HCT116 (cell line): ENCODE results near the gene ETFA. TPM values are rescaled to one million over a fixed set of nuclear protein-coding genes. Genes with fewer than 3 reads are reported as not detected.

Source experiments
- ATAC-seq: fragments of 200-7000 bp; cut with Tn5 transposase; 2 replicates; pipeline ENCODE4 v1.9.1; 2020; ENCODE audit warnings: mild to moderate bottlenecking, moderate library complexity
- BruUV-seq: library from RNA; stranded (reverse); fragments of 400-500 nt; replicated peaks from 2 replicates; lab custom pipeline; 2021; lab: Mats Ljungman, UMichigan
- CTCF ChIA-PET: fragments of 300-600 bp; sonication (Branson Sonifier 250); formaldehyde crosslinking; loops from one replicate; lab custom pipeline; 2021; ENCODE audit warnings: antibody characterized with exemption; lab: Charles Lee
- POLR2A ChIA-PET: fragments of 300-600, 350-600 bp; sonication (Branson Sonifier 250); formaldehyde crosslinking; loops from one replicate; lab custom pipeline; 2021; ENCODE audit warnings: antibody characterized with exemption; lab: Charles Lee
- RAD21 ChIA-PET, 2 experiments: fragments of 300-600 bp; sonication (Branson Sonifier 250); formaldehyde crosslinking; loops; one replicate each; lab custom pipeline; 2023; ENCODE audit warnings: low total read pairs in 2 of 2; ENCODE audit not compliant: uncharacterized antibody in 2 of 2, unreplicated experiment in 2 of 2, low non-redundant PET in 1 of 2; lab: Charles Lee
- DNase-seq: peaks from one replicate; pipeline ENCODE4 v3.0.0-alpha.2; 2010; ENCODE audit warnings: low read depth, low spot score
- H2AFZ ChIP-seq: fragments of 200-600 bp; shearing (Covaris generic), sonication (generic); 2 replicates; pipeline ENCODE4 v1.6.1; 2017; ENCODE audit warnings: low read depth, mixed run types, mixed read lengths, antibody characterized with exemption, low read length; ENCODE audit not compliant: poor library complexity, severe bottlenecking
- H3K27ac ChIP-seq: 2 replicates; pipeline ENCODE4 v1.5.1; 2012; ENCODE audit warnings: low read depth, low read length
- H3K27me3 ChIP-seq: fragments of 200-600 bp; sonication (generic); 2 replicates; pipeline ENCODE4 v1.6.1; 2016; ENCODE audit warnings: mixed run types, low read length, mixed read lengths; ENCODE audit not compliant: insufficient read depth
- H3K36me3 ChIP-seq, 2 experiments: fragments of 200-500 bp in 1 of 2; fragments of 200-600 bp in 1 of 2; sonication (Bioruptor generic) in 1 of 2; sonication (generic) in 1 of 2; 2 replicates each; pipeline versions ENCODE4 v1.5.1 to v1.6.1; 2014 to 2016; ENCODE audit warnings: low read length in 2 of 2, inconsistent platforms in 1 of 2, mixed read lengths in 1 of 2, mixed run types in 1 of 2; ENCODE audit not compliant: insufficient read depth in 2 of 2, control insufficient read depth in 1 of 2
- H3K4me1 ChIP-seq, 2 experiments: fragments of 200-600 bp in 1 of 2; sonication (generic) in 1 of 2; 2 replicates each; pipeline versions ENCODE4 v1.5.1 to v1.6.1; 2012 to 2017; ENCODE audit warnings: low read length in 2 of 2, inconsistent platforms in 1 of 2, mild to moderate bottlenecking in 1 of 2, mixed read lengths in 1 of 2, mixed run types in 1 of 2, moderate library complexity in 1 of 2; ENCODE audit not compliant: insufficient read depth in 2 of 2, control insufficient read depth in 1 of 2
- H3K4me2 ChIP-seq: fragments of 200-600 bp; sonication (generic); 2 replicates; pipeline ENCODE4 v1.6.1; 2017; ENCODE audit warnings: mixed run types, low read length, mixed read lengths
- H3K4me3 ChIP-seq, 2 experiments: fragments of 200-600 bp in 1 of 2; sonication (generic) in 1 of 2; replicated peaks in 1 of 2; 2 replicates each; pipeline ENCODE4 v1.5.1; 2011 to 2016; ENCODE audit warnings: low read length in 2 of 2, control low read depth in 1 of 2, low read depth in 1 of 2, mild to moderate bottlenecking in 1 of 2, mixed read lengths in 1 of 2, mixed run types in 1 of 2
- H3K79me2 ChIP-seq: fragments of 200-600 bp; sonication (generic); 2 replicates; pipeline ENCODE4 v1.6.1; 2017; ENCODE audit warnings: mild to moderate bottlenecking, mixed run types, low read length, moderate library complexity, mixed read lengths; ENCODE audit not compliant: insufficient read depth
- H3K9ac ChIP-seq: fragments of 200-600 bp; sonication (generic); 2 replicates; pipeline ENCODE4 v1.6.1; 2016; ENCODE audit warnings: low read length, mixed read lengths
- H3K9me2 ChIP-seq: fragments of 200-600 bp; sonication (generic), shearing (Covaris generic); 2 replicates; pipeline ENCODE4 v1.6.1; 2017; ENCODE audit warnings: mixed run types, mild to moderate bottlenecking, moderate library complexity; ENCODE audit not compliant: insufficient read depth
- H3K9me3 ChIP-seq, 2 experiments: fragments of 200-500 bp in 1 of 2; fragments of 200-600 bp in 1 of 2; sonication (Bioruptor generic) in 1 of 2; sonication (generic) in 1 of 2; 2 replicates each; pipeline ENCODE4 v1.6.1; 2014 to 2017; ENCODE audit warnings: low read length in 2 of 2, mixed read lengths in 2 of 2, inconsistent platforms in 1 of 2, low read depth in 1 of 2, mild to moderate bottlenecking in 1 of 2, mixed run types in 1 of 2, moderate library complexity in 1 of 2; ENCODE audit not compliant: control insufficient read depth in 1 of 2, insufficient read depth in 1 of 2
- H4K20me1 ChIP-seq: fragments of 200-600 bp; sonication (generic), shearing (Covaris generic); 2 replicates; pipeline ENCODE4 v1.6.1; 2017; ENCODE audit warnings: mixed run types, mild to moderate bottlenecking, moderate library complexity; ENCODE audit not compliant: insufficient read depth
- EZH2phosphoT487 ChIP-seq: fragments of 200-600 bp; IDR thresholded peaks from 2 replicates; pipeline ENCODE4 v1.6.1; 2018; ENCODE audit warnings: antibody characterized with exemption, borderline replicate concordance
- JUND ChIP-seq: IDR thresholded peaks from 2 replicates; pipeline ENCODE4 v1.6.1; 2012
- MAX ChIP-seq: IDR thresholded peaks from 2 replicates; pipeline ENCODE4 v1.6.1; 2012
- SP1 ChIP-seq: IDR thresholded peaks from 2 replicates; pipeline ENCODE4 v1.6.1; 2012; ENCODE audit warnings: low read depth
- SRF ChIP-seq: IDR thresholded peaks from 2 replicates; pipeline ENCODE4 v1.6.1; 2012; ENCODE audit warnings: low read depth
- TCF7L2 ChIP-seq: IDR thresholded peaks from 2 replicates; pipeline ENCODE4 v1.7.0; 2011; ENCODE audit warnings: borderline replicate concordance, inconsistent platforms; ENCODE audit not compliant: insufficient read depth, insufficient read length; ENCODE audit errors: extremely low read depth
- ZBTB33 ChIP-seq: IDR thresholded peaks from 2 replicates; pipeline ENCODE4 v1.6.1; 2011; ENCODE audit warnings: mild to moderate bottlenecking, low read length, moderate library complexity; ENCODE audit not compliant: insufficient replicate concordance; ENCODE audit errors: extremely low read depth
- ZNF274 ChIP-seq: fragments of 200-500 bp; sonication (Bioruptor generic); IDR thresholded peaks from 2 replicates; pipeline ENCODE4 v1.6.1; 2014; ENCODE audit warnings: mild to moderate bottlenecking, low read depth, low read length, inconsistent platforms
- intact Hi-C: fragments of 100-400 bp; cut with micrococcal nuclease; formaldehyde crosslinking; loops from 2 replicates; pipeline ENCODE4 v1.10.0; 2022
- total RNA-seq: library from RNA; stranded (reverse); gene quantifications from one replicate; pipeline ENCODE4 v1.2.1, GENCODE V29; 2021; ENCODE audit not compliant: unreplicated experiment

ETFA gene
- total RNA-seq, 1 experiment from 2014 or later, result 144 TPM

GRCh38 chr15:76168237-76168984 is 142.9 kb downstream of the ETFA start:
- peak; percentile 46 for ATAC-seq
- Histone ChIP-seq H3K36me3 (no peaks in the 10 kb centered on the region), H3K4me1 (peaks cover 0 to 6% of the 10 kb centered on the region in 2 experiments; a peak in 1 of 4 replicates), H3K9me2 (no peaks in the 10 kb centered on the region), H3K4me2 (no peak overlapping the region), H2AFZ (no peak overlapping the region), H3K27me3 (no peaks in the 10 kb centered on the region), H3K79me2 (no peaks in the 10 kb centered on the region), H3K4me3 (no peak overlapping the region), H3K9me3 (no peaks in the 10 kb centered on the region), H3K27ac (no peak overlapping the region), H3K9ac (no peak overlapping the region), H4K20me1 (no peaks in the 10 kb centered on the region)
- intact Hi-C loops, result no loop called here
- TF ChIP-seq SP1 (no peak), JUND (no peak), ZBTB33 (no peak), ZNF274 (no peak), MAX (no peak)
- RAD21 ChIA-PET, result no interaction called here
- no TSS peak for BruUV-seq
- CTCF ChIA-PET, result interaction anchor here (1.5 kb wide), 1 partner anchor 18 kb away, joined by 5 read pairs; no protein-coding TSS in a partner anchor
- POLR2A ChIA-PET, result no interaction called here
- DNase-seq, result no peak

- intact Hi-C loops, result no loop called here
- H2AFZ ChIP-seq, result no peak overlapping the region
- no peaks in the 10 kb centered on the region for H3K9me3 ChIP-seq
- DNase-seq (no peak), ATAC-seq (no peak)
- no TSS peak for BruUV-seq
- no peaks in the 10 kb centered on the region for H3K27me3 ChIP-seq
- CTCF ChIA-PET, result interaction anchor here (0.9 kb wide), 1 partner anchor 15 kb away, joined by 3 read pairs; no protein-coding TSS in a partner anchor
- TF ChIP-seq TCF7L2 (no peak), SP1 (no peak), SRF (no peak), EZH2phosphoT487 (no peak)
- POLR2A ChIA-PET, result no interaction called here
- H3K27ac ChIP-seq, result no peak overlapping the region
- no peak overlapping the region for H3K4me3 ChIP-seq
- H3K79me2 ChIP-seq, result no peaks in the 10 kb centered on the region
- no peaks in the 10 kb centered on the region for H3K9me2 ChIP-seq
- RAD21 ChIA-PET, result no interaction called here
- peaks cover 0 to 6% of the 10 kb centered on the region in 2 experiments; a peak in 1 of 4 replicates for H3K4me1 ChIP-seq
- H3K4me2 ChIP-seq, result no peak overlapping the region
- H3K36me3 ChIP-seq, result no peaks in the 10 kb centered on the region
- H3K9ac ChIP-seq, result no peak overlapping the region
- no peaks in the 10 kb centered on the region for H4K20me1 ChIP-seq
Observed at GRCh38 chr15:76165951-76166350, 145.3 kb downstream of the ETFA start.
